Parathyroid adenoma (tissue), 2 donors: ENCODE results near the gene SLC13A3.

Experiments
- H2AFZ ChIP-seq: fragments of 300-600 bp; sonication (generic); one replicate; pipeline ENCODE4 v1.7.0; 2017; ENCODE audit warnings: antibody characterized with exemption, mild to moderate bottlenecking
- H3K27ac ChIP-seq: fragments of 300-600 bp; sonication (generic); one replicate; pipeline ENCODE4 v1.7.0; 2017
- H3K27me3 ChIP-seq: fragments of 300-600 bp; sonication (generic); one replicate; pipeline ENCODE4 v1.7.0; 2017; ENCODE audit warnings: low read length; ENCODE audit not compliant: control insufficient read depth, insufficient read depth
- H3K36me3 ChIP-seq: fragments of 300-600 bp; sonication (generic); one replicate; pipeline ENCODE4 v1.7.0; 2017; ENCODE audit warnings: low read length; ENCODE audit not compliant: control insufficient read depth, insufficient read depth
- H3K4me1 ChIP-seq: fragments of 300-600 bp; sonication (generic); one replicate; pipeline ENCODE4 v1.7.0; 2017; ENCODE audit warnings: control low read depth
- H3K4me2 ChIP-seq: fragments of 300-600 bp; sonication (generic); one replicate; pipeline ENCODE4 v1.7.0; 2017; ENCODE audit warnings: low read length
- H3K4me3 ChIP-seq: fragments of 300-600 bp; sonication (generic); one replicate; pipeline ENCODE4 v1.7.0; 2017; ENCODE audit warnings: low read depth, low read length
- H3K79me2 ChIP-seq: fragments of 300-600 bp; sonication (generic); one replicate; pipeline ENCODE4 v1.7.0; 2017; ENCODE audit warnings: control low read depth
- H3K9ac ChIP-seq: fragments of 300-600 bp; sonication (generic); one replicate; pipeline ENCODE4 v1.7.0; 2017; ENCODE audit warnings: mild to moderate bottlenecking
- H3K9me3 ChIP-seq: fragments of 300-600 bp; sonication (generic); one replicate; pipeline ENCODE4 v1.7.0; 2017; ENCODE audit warnings: low read length; ENCODE audit not compliant: control insufficient read depth
- CTCF ChIP-seq: fragments of 300-600 bp; sonication (generic); IDR thresholded peaks from one replicate; pipeline ENCODE4 v1.7.0; 2017; ENCODE audit warnings: antibody characterized with exemption, mild to moderate bottlenecking
- donor health status: primary hyperparathyroidism.

The SLC13A3 gene

DNA sequence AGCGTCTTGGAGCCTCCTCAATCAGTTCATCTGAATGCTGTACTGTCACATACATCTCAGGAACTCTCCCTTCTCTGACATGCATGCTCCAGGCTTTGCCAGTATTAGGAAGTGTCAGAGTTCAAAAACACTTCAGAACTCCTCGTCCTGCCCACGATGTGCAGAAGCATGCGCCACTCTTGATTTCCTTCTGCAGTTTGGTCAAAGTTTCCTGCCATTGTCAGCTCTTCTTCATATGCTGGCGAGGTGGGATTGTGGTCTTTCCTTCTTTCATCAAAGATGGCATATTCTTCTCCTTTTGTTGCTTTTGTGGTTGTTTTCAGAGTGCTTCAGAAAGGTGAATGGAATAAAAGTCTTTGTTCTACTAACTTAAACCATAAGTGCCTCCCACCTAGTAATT is 21.0 kb downstream of the SLC13A3 start:
- TF ChIP-seq CTCF: no peak
- H3K27ac ChIP-seq: no peak overlapping the region
- H3K4me1 ChIP-seq: no peaks in the 10 kb centered on the region
- no peaks in the 10 kb centered on the region for H3K79me2 ChIP-seq
- H3K4me3 ChIP-seq: no peak overlapping the region
- no peak overlapping the region for H3K9ac ChIP-seq
- no peak overlapping the region for H3K4me2 ChIP-seq
- no peaks in the 10 kb centered on the region for H3K9me3 ChIP-seq
- no peak overlapping the region for H2AFZ ChIP-seq
- H3K36me3 ChIP-seq: no peaks in the 10 kb centered on the region
- H3K27me3 ChIP-seq: no peaks in the 10 kb centered on the region

- Histone ChIP-seq H3K36me3 (no peaks in the 10 kb centered on the region), H3K79me2 (no peaks in the 10 kb centered on the region), H2AFZ (no peak overlapping the region), H3K27me3 (no peaks in the 10 kb centered on the region), H3K4me3 (no peak overlapping the region), H3K4me2 (no peak overlapping the region), H3K4me1 (no peaks in the 10 kb centered on the region), H3K27ac (no peak overlapping the region), H3K9me3 (no peaks in the 10 kb centered on the region), H3K9ac (no peak overlapping the region)
- no peak for TF ChIP-seq CTCF
Observed at GRCh38 chr20:46629341-46629740, 21.9 kb downstream of the SLC13A3 start.

DNA sequence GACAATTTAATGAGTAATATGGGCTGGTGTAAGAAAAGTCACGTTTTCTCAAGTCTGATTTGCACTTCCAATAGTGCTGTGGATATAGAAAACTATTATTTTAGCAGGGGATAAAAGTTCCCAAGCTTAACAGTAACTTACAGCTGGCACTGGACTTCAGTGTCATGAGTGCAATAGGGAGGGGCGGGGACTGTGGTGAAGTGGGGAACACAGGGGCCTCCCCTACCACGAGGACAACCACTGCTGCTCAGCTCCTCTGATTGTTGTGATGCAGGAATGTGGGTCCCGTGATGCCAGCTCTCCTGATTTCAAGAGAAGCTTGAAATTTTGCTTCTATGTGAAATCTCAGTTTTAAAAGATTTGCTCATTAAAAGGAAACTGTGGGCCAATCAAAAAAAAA is 24.0 kb downstream of the SLC13A3 start:
- H3K4me2 ChIP-seq: no peak overlapping the region
- no peaks in the 10 kb centered on the region for H3K36me3 ChIP-seq
- H3K27me3 ChIP-seq: no peaks in the 10 kb centered on the region
- no peaks in the 10 kb centered on the region for H3K9me3 ChIP-seq
- H3K4me3 ChIP-seq: no peak overlapping the region
- no peak overlapping the region for H3K9ac ChIP-seq
- TF ChIP-seq CTCF: no peak
- no peaks in the 10 kb centered on the region for H3K4me1 ChIP-seq
- no peak overlapping the region for H3K27ac ChIP-seq
- no peak overlapping the region for H2AFZ ChIP-seq
- no peaks in the 10 kb centered on the region for H3K79me2 ChIP-seq

DNA sequence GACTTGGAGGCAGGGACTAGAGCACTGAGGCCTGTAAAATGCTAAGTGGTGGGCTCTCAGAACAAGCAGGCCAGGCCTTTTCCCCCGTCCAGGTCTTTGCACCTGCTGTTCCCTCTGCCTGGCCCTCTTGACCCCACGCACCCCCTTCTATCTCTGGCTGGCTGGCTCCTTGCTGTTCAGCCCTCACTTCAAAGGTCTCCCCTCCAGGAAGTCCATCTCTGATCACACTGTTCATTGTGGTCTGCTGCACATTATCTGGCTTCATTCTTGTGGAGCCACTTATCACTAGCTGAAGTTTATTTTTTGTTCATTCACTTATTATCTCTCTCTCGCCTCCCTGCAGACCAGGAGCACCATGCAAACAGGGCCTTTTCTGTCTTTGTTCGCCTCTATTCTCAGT is 24.5 kb downstream of the SLC13A3 start:
- Histone ChIP-seq H3K79me2 (no peaks in the 10 kb centered on the region), H3K4me1 (no peaks in the 10 kb centered on the region), H3K36me3 (no peaks in the 10 kb centered on the region), H3K27me3 (no peaks in the 10 kb centered on the region), H3K9me3 (no peaks in the 10 kb centered on the region), H3K9ac (no peak overlapping the region), H3K4me2 (no peak overlapping the region), H3K27ac (no peak overlapping the region), H3K4me3 (no peak overlapping the region), H2AFZ (no peak overlapping the region)
- TF ChIP-seq CTCF: no peak

- H2AFZ ChIP-seq: no peak overlapping the region
- no peaks in the 10 kb centered on the region for H3K27me3 ChIP-seq
- no peaks in the 10 kb centered on the region for H3K79me2 ChIP-seq
- no peak for TF ChIP-seq CTCF
- H3K9ac ChIP-seq: no peak overlapping the region
- H3K9me3 ChIP-seq: no peaks in the 10 kb centered on the region
- no peaks in the 10 kb centered on the region for H3K4me1 ChIP-seq
- no peak overlapping the region for H3K4me3 ChIP-seq
- H3K4me2 ChIP-seq: no peak overlapping the region
- no peak overlapping the region for H3K27ac ChIP-seq
- H3K36me3 ChIP-seq: no peaks in the 10 kb centered on the region
Observed at GRCh38 chr20:46625875-46626373, 25.3 kb downstream of the SLC13A3 start.
